SH-SY5Y (cell line): Measurements from ENCODE around the gene HOXC10.

Experiments
- GATA2 ChIP-seq: IDR thresholded peaks from 2 replicates; pipeline ENCODE4 v1.6.1; 2011; ENCODE audit warnings: mild to moderate bottlenecking, low read depth, low read length
- GATA3 ChIP-seq: IDR thresholded peaks from 2 replicates; pipeline ENCODE4 v1.6.1; 2011; ENCODE audit warnings: low read depth, mild to moderate bottlenecking, low read length, moderate library complexity

GRCh38 chr12:53940443-53941014 is 44.4 kb upstream of the HOXC10 start:
- TF ChIP-seq GATA2: no peak
- no peak for TF ChIP-seq GATA3
